HG03060 (cell line): ENCODE measurements around the gene TRRAP.

Experiments used
- ATAC-seq: cut with Tn5 transposase; IDR thresholded peaks from one replicate; pipeline ENCODE4 v1.9.1; 2021; ENCODE audit warnings: low read depth, moderate number of reproducible peaks; ENCODE audit not compliant: unreplicated experiment

Gene TRRAP

GRCh38 chr7:98981701-98982100, 103.4 kb downstream of the TRRAP start:
- ATAC-seq, result no peak

- ATAC-seq, result no peak
These were observed 104.4 kb downstream of the TRRAP start for GRCh38 chr7:98982686-98983085.

DNA sequence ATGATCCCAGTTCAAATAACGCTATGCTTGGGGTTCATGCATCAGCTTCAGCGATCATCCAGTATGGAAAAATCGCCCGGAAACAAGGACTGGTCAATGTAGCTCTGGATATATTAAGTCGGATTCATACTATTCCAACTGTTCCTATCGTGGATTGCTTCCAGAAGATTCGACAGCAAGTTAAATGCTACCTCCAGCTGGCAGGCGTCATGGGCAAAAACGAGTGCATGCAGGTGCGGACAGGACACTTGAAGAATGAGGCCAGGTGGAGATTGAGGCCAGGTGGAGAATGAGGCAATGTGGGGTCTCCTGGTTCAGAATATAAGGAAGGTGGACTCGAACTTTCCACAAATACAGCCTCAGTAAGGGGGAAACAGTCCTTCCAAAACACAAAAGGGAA, 105.8 kb downstream of the TRRAP start:
- no peak for ATAC-seq

GRCh38 chr7:98985406-98985805, 107.1 kb downstream of the TRRAP start:
- no peak for ATAC-seq

DNA sequence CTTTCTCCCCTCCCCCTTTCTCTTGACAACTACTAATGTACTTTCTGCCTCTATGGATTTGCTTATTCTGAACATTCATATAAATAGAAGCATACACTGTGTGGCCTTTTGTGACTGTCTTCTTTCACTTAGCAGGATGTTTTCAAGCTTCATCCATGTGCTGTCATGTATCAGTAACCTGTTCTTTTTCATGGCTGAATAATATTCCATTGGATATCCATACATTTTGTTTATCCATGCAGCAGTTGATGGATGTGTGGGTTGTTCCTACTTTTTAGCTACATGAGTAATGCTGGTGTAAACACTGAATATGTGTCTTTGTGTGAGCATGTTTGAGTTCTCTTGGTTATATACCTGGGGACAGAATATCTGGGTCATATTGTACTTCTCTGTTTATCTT, 107.6 kb downstream of the TRRAP start:
- no peak for ATAC-seq

DNA sequence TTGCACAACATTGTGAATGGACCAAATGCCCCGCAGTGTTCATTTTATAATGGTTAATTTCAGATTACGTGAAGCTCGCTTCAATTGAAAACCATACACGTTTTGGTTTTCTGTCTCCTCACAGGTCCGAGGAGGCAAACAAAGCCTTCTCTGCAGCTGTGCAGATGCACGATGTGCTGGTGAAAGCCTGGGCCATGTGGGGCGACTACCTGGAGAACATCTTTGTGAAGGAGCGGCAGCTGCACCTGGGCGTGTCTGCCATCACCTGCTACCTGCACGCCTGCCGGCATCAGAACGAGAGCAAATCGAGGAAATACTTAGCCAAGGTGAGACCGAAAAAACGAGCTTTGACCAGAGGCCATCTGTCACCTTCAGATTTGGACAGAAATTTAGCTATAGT, 110.3 kb downstream of the TRRAP start:
- ATAC-seq, result no peak

- ATAC-seq, result no peak
These were observed 112.0 kb downstream of the TRRAP start for GRCh38 chr7:98990356-98990755.

DNA sequence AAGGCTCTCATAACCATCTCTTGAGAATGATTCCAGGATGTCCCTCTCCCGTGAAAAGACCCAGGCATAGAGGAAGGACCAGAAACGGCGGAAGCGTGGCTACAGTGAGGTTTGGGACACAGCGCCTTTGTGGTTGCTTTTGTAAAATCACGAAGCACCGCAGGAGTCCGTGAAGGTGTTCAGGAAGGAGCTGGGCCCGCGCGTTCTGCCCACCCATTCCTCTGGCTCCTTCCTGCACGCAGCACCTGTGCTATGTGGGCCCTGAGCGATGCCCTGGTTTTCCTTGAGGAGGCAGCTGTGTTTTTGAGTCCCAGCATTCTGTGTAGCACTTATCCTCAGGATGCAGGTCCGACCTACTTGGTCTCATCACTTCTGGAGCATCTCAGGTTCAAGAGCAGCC, 112.8 kb downstream of the TRRAP start:
- no peak for ATAC-seq

- ATAC-seq, result no peak
These were observed 113.7 kb downstream of the TRRAP start for GRCh38 chr7:98992076-98992475.

DNA sequence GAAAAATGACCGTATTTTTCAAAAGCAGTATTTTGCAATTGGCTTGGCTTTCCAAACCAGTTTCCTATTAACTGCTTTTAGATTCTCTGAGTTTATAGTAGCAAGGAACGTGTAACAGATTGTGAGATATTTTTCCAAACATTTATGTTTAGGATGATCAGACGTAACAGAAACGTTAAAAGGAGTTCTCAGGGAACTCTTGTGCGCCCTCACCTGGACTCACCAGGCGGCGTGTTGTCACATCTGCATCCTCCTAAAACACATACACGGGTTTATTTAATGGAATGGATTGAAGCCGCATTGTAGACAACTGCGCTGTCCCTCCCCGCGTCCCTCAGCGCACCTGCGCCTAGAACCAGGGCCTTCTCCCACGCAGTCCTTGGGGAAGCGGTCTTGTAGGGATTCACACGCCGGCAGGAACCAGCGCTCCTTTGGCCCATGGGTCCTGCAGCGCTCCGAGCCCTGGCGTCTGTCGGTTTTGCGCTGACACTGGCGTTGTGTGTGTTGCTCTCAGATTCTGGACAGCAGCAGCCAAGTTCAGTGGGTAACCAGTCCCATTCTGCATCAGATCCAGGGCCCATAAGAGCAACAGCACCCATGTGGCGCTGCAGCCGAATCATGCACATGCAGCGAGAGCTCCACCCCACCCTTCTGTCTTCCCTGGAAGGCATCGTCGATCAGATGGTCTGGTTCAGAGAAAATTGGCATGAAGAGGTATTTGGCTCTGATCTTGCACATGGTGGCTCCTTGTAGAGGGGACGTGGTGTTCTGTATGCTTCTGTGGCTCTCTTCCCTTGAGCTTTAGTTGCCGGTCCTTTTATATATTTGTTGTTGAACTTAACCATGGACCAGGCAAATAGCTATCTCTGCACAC, 114.9 kb downstream of the TRRAP start:
- ATAC-seq, result no peak

DNA sequence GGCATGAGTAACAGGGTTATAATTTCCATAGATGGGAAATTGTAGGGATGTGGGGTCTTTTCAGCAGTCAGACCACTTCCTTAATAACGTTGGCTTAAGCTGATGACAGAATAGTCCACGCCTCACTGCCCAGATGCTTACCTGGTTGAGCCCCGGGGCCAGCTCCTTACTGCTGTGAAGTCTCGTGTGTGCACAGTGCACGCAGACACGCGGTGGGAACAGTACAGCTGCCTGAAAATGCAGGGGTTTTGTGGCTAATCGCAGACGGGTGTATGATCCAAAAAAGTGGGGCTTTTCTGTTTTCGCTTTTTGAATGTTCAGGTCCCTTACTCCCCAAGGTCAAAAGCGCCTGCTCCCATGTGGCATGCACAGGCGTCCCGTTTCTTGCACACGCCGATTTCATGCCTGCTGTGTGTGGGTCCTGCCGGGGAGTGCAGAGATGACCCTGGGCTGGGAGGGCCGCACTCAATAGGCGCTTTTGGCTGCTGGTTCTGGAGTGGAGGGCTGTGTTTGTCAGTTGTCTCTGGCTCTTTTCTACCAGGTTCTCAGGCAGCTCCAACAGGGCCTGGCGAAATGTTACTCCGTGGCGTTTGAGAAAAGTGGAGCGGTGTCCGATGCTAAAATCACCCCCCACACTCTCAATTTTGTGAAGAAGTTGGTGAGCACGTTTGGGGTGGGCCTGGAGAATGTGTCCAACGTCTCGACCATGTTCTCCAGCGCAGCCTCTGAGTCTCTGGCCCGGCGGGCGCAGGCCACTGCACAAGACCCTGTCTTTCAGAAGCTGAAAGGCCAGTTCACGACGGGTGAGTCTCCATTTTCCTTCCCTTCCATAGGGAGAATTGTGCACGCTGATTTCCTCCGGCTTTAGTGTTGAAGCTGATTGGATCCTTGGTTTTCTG, 116.0 kb downstream of the TRRAP start:
- no peak for ATAC-seq

DNA sequence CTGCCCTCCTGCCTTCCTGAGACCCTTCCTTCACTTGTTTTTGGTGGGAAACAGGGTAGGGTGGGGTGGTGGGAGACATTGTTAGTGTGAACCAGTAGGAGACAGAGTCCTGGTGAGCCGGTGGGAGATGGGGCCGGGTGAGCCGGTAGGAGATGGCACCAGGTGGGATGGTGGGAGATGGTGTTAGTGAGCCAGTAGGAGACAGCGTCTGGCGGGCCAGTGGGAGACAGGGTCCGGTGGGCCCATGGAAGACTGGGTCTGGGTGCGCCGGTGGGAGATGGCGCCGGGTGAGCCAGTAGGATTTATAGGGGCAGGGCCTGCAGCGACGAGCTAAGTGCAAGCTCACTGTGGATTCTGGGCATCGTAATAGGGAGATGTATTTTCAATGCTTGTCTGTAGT, 116.8 kb downstream of the TRRAP start:
- no peak for ATAC-seq

DNA sequence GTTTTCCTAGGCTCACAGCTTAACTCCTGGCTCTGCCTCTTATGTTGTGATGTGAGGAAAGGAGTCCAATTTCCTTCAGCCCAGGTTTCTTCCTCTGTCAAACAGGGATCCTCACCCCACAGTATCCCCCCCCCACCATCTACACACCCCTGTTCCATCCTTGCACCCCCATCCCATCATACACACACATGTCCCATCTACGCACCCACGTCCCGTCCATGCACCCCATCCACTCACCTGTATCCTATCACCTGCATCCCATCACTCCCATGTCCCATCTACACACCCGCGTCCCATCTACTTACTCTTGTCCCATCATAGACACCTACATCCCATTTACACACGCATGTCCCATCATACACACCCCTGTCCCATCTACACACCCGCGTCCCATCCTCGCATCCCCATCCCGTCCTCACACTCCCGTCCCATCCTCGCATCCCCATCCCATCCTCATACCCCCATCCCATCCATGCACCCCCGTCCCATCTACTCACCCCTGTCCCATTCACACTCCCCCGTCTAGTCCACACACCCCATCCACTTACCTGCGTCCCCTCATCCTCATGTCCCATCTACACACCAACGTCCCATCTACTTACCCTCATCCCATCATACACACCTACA, 117.3 kb downstream of the TRRAP start:
- ATAC-seq, result no peak

- no peak for ATAC-seq
These were observed 117.8 kb downstream of the TRRAP start for GRCh38 chr7:98996150-98996552.

- ATAC-seq, result no peak
These were observed 119.5 kb downstream of the TRRAP start for GRCh38 chr7:98997846-98998245.

DNA sequence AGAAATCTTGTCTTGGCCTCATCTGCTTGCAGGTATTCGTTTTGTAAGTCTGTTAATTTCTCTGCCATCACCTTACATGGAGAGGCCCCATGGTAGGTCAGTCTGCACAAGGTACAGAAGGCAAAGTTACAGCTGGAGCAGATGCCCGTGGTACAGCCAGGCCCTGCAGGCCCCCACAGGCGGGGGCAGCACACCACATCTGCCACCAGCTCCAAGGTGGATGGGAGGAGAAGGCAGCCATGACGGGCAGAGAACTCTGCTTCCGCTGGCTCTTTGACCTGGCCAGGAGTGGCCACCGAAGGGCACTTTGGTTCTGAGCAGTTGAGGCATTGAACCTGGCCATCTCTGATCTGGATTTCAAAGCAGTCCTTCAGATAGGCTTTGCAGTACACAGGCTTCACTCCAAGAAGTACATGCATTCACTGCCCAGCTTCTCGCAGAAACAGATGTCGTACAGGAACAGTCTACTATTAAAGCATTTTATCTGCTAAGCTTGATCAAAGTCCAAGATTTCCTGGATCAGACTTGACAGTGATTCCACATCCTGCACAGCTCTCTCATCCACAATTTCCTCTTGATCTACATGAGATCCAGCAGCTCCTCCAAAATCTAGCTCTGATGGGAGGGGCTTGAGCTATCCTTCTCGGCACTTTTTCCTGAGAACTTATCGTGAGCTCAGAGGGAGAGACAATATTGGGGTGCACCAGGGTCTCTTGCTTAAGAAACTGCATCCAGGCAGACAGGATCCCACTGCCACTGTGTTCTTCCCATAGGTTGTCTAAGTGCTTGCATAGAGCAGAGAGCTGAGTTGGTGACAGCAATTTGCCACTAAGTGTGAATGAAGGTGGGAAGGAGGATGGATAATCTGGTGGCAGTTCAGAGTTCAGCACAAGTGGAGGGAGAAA, 120.7 kb downstream of the TRRAP start:
- ATAC-seq, result no peak

- ATAC-seq, result no peak
These were observed 122.0 kb downstream of the TRRAP start for GRCh38 chr7:99000196-99000903.

- ATAC-seq, result no peak
These were observed 122.7 kb downstream of the TRRAP start for GRCh38 chr7:99000904-99001465.

GRCh38 chr7:99001482-99002147, 123.3 kb downstream of the TRRAP start:
- no peak for ATAC-seq
